Right atrium auricular region (tissue), 2 donors: ENCODE measurements around the gene PCDH9. TPM values are rescaled to one million over a fixed set of nuclear protein-coding genes. Genes with fewer than 3 reads are reported as not detected.

ENCODE experiments used
- DNase-seq: peaks from one replicate; pipeline ENCODE4 v3.0.0-alpha.2; 2019; ENCODE audit warnings: low spot score
- H3K27ac ChIP-seq, 2 donors: fragments of 200-600 bp; sonication (generic); 1 replicate in 1 of 2; 2 replicates in 1 of 2; pipeline ENCODE4 v1.5.1; 2016 to 2019
- H3K27me3 ChIP-seq, 2 donors: fragments of 200-600 bp; sonication (generic); one replicate each; pipeline versions ENCODE4 v1.5.1 to v1.6.0; 2017 to 2019
- H3K36me3 ChIP-seq: fragments of 200-600 bp; sonication (generic); one replicate; pipeline ENCODE4 v1.5.1; 2016
- H3K4me1 ChIP-seq, 2 donors: fragments of 200-600 bp; sonication (generic); one replicate each; pipeline versions ENCODE4 v1.5.1 to v1.6.0; 2017 to 2019
- H3K4me3 ChIP-seq, 2 donors: fragments of 200-600 bp; sonication (generic); 1 replicate in 1 of 2; 2 replicates in 1 of 2; pipeline ENCODE4 v1.5.1; 2017 to 2019; ENCODE audit warnings: mild to moderate bottlenecking in 1 of 2, moderate library complexity in 1 of 2
- H3K9me3 ChIP-seq, 2 donors: fragments of 200-600 bp; sonication (generic); one replicate each; pipeline ENCODE4 v1.5.1; 2019
- CTCF ChIP-seq, 2 donors: fragments of 200-600 bp; sonication (generic); IDR thresholded peaks; one replicate each; pipeline ENCODE4 v1.5.1; 2019; ENCODE audit warnings: antibody characterized with exemption in 2 of 2
- total RNA-seq, 2 donors: library from RNA; depleted of rRNA; stranded (reverse); fragments of >200 nt; gene quantifications; one replicate each; pipeline ENCODE4 v1.1.0, GENCODE V29; 2016

The PCDH9 gene
- total RNA-seq, 2 donors from 2014 or later = 19.4 to 28.7 TPM

GRCh38 chr13:67167420-67167819 lies 62.7 kb downstream of the PCDH9 start:
- H3K4me1 ChIP-seq = no peaks in the 10 kb centered on the region
- no peaks in the 10 kb centered on the region for H3K36me3 ChIP-seq
- no peak for TF ChIP-seq CTCF (IDR thresholded peaks at IDR 0.05)
- H3K27ac ChIP-seq = no peak overlapping the region
- H3K4me3 ChIP-seq = no peak overlapping the region
- no peak for DNase-seq
- no peaks in the 10 kb centered on the region for H3K27me3 ChIP-seq
- no peaks in the 10 kb centered on the region for H3K9me3 ChIP-seq

GRCh38 chr13:67161176-67161575 lies 69.0 kb downstream of the PCDH9 start:
- Histone ChIP-seq H3K36me3 (no peaks in the 10 kb centered on the region), H3K4me3 (no peak overlapping the region), H3K27ac (no peak overlapping the region), H3K27me3 (no peaks in the 10 kb centered on the region), H3K4me1 (no peaks in the 10 kb centered on the region), H3K9me3 (no peaks in the 10 kb centered on the region)
- no peak for TF ChIP-seq CTCF (IDR thresholded peaks at IDR 0.05)
- DNase-seq = no peak

- H3K27ac ChIP-seq = no peak overlapping the region
- H3K9me3 ChIP-seq = no peaks in the 10 kb centered on the region
- H3K4me1 ChIP-seq = no peaks in the 10 kb centered on the region
- no peak for TF ChIP-seq CTCF (IDR thresholded peaks at IDR 0.05)
- no peaks in the 10 kb centered on the region for H3K27me3 ChIP-seq
- H3K36me3 ChIP-seq = no peaks in the 10 kb centered on the region
- no peak for DNase-seq
- H3K4me3 ChIP-seq = no peak overlapping the region
These were observed 71.2 kb downstream of the PCDH9 start for GRCh38 chr13:67158903-67159302.

- Histone ChIP-seq H3K9me3 (no peaks in the 10 kb centered on the region), H3K4me1 (no peaks in the 10 kb centered on the region), H3K27ac (no peak overlapping the region), H3K36me3 (no peaks in the 10 kb centered on the region), H3K27me3 (no peaks in the 10 kb centered on the region), H3K4me3 (no peak overlapping the region)
- TF ChIP-seq CTCF (IDR thresholded peaks at IDR 0.05) = no peak
- no peak for DNase-seq
These were observed 73.4 kb downstream of the PCDH9 start for GRCh38 chr13:67156723-67157060.

- Histone ChIP-seq H3K4me3 (no peak overlapping the region), H3K36me3 (no peaks in the 10 kb centered on the region), H3K27me3 (no peaks in the 10 kb centered on the region), H3K4me1 (no peaks in the 10 kb centered on the region), H3K27ac (no peak overlapping the region), H3K9me3 (no peaks in the 10 kb centered on the region)
- no peak for TF ChIP-seq CTCF (IDR thresholded peaks at IDR 0.05)
- no peak for DNase-seq
These were observed 74.0 kb downstream of the PCDH9 start for GRCh38 chr13:67155898-67156722.

- Histone ChIP-seq H3K4me1 (peaks cover 0 to 20% of the 10 kb centered on the region in 2 donors), H3K9me3 (no peaks in the 10 kb centered on the region), H3K27ac (no peak overlapping the region), H3K4me3 (no peak overlapping the region), H3K27me3 (no peaks in the 10 kb centered on the region), H3K36me3 (no peaks in the 10 kb centered on the region)
- TF ChIP-seq CTCF (IDR thresholded peaks at IDR 0.05) = no peak
- DNase-seq = no peak
These were observed 78.1 kb downstream of the PCDH9 start for GRCh38 chr13:67152085-67152484.
